ENCODE data around the gene MORC1. TPM values are rescaled to one million over a fixed set of nuclear protein-coding genes. Genes with fewer than 3 reads are reported as not detected.

MORC1 gene
- total and polyA plus RNA-seq, 7 donors: 0.03 TPM; not detected in 6

GRCh38 chr3:108951820-108952501 is 166.0 kb downstream of the MORC1 start:
- intact Hi-C loops (cut with DNase I): no loop called here
- Histone ChIP-seq H3K4me1 (no peaks in the 10 kb centered on the region), H3K4me3 (no peak overlapping the region), H3K36me3 (no peaks in the 10 kb centered on the region), H3K27ac (no peak overlapping the region), H3K27me3 (no peaks in the 10 kb centered on the region), H3K9me3 (no peaks in the 10 kb centered on the region)
- WGBS, 2 donors: 79 to 81% methylated on average over 7 of the region's 7 CpGs
- TF ChIP-seq POLR2AphosphoS5 (IDR thresholded peaks at IDR 0.05): no peak
- no peak for TF ChIP-seq POLR2A (IDR thresholded peaks at IDR 0.05)
- TF ChIP-seq EP300 (IDR thresholded peaks at IDR 0.05): no peak
- TF ChIP-seq, protein P1, sequence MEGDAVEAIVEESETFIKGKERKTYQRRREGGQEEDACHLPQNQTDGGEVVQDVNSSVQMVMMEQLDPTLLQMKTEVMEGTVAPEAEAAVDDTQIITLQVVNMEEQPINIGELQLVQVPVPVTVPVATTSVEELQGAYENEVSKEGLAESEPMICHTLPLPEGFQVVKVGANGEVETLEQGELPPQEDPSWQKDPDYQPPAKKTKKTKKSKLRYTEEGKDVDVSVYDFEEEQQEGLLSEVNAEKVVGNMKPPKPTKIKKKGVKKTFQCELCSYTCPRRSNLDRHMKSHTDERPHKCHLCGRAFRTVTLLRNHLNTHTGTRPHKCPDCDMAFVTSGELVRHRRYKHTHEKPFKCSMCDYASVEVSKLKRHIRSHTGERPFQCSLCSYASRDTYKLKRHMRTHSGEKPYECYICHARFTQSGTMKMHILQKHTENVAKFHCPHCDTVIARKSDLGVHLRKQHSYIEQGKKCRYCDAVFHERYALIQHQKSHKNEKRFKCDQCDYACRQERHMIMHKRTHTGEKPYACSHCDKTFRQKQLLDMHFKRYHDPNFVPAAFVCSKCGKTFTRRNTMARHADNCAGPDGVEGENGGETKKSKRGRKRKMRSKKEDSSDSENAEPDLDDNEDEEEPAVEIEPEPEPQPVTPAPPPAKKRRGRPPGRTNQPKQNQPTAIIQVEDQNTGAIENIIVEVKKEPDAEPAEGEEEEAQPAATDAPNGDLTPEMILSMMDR (IDR thresholded peaks at IDR 0.05): no peak
- DNase-seq: no peak

- Histone ChIP-seq H3K9me3 (no peaks in the 10 kb centered on the region), H3K4me1 (no peaks in the 10 kb centered on the region), H3K36me3 (no peaks in the 10 kb centered on the region), H3K27ac (no peak overlapping the region), H3K4me3 (no peak overlapping the region), H3K27me3 (no peaks in the 10 kb centered on the region)
- WGBS, 2 donors: 64 to 67% methylated on average over 2 of the region's 2 CpGs
- intact Hi-C loops (cut with DNase I): no loop called here
- TF ChIP-seq, protein P1 (IDR thresholded peaks at IDR 0.05): no peak
- TF ChIP-seq EP300 (IDR thresholded peaks at IDR 0.05) (no peak), POLR2A (IDR thresholded peaks at IDR 0.05) (no peak), POLR2AphosphoS5 (IDR thresholded peaks at IDR 0.05) (no peak)
- DNase-seq: no peak
These were observed 170.1 kb downstream of the MORC1 start for GRCh38 chr3:108947855-108948254.

- WGBS, 2 donors: 80 to 83% methylated on average over 11 of the region's 11 CpGs
- Histone ChIP-seq H3K4me3 (no peak overlapping the region), H3K4me1 (no peaks in the 10 kb centered on the region), H3K36me3 (no peaks in the 10 kb centered on the region), H3K27me3 (no peaks in the 10 kb centered on the region), H3K27ac (no peak overlapping the region), H3K9me3 (no peaks in the 10 kb centered on the region)
- intact Hi-C loops (cut with DNase I): no loop called here
- no peak for DNase-seq
- TF ChIP-seq, protein P1 (IDR thresholded peaks at IDR 0.05): no peak
- TF ChIP-seq POLR2AphosphoS5 (IDR thresholded peaks at IDR 0.05): no peak
- no peak for TF ChIP-seq POLR2A (IDR thresholded peaks at IDR 0.05)
- TF ChIP-seq EP300 (IDR thresholded peaks at IDR 0.05): no peak
These were observed 171.3 kb downstream of the MORC1 start for GRCh38 chr3:108946292-108947285.

- Histone ChIP-seq H3K36me3 (no peaks in the 10 kb centered on the region), H3K9me3 (no peaks in the 10 kb centered on the region), H3K27me3 (no peaks in the 10 kb centered on the region), H3K27ac (no peak overlapping the region), H3K4me3 (no peak overlapping the region), H3K4me1 (no peaks in the 10 kb centered on the region)
- no peak for TF ChIP-seq POLR2A (IDR thresholded peaks at IDR 0.05)
- no peak for TF ChIP-seq POLR2AphosphoS5 (IDR thresholded peaks at IDR 0.05)
- TF ChIP-seq EP300 (IDR thresholded peaks at IDR 0.05): no peak
- TF ChIP-seq, protein P1 (IDR thresholded peaks at IDR 0.05): no peak
- DNase-seq: no peak
- intact Hi-C loops (cut with DNase I): no loop called here
- WGBS, 2 donors: 25 to 61% methylated on average over 5 of the region's 5 CpGs
These were observed 177.2 kb downstream of the MORC1 start for GRCh38 chr3:108940568-108941263.
